Osteocyte (in vitro differentiated cells): Measurements from ENCODE around the gene GATD1. TPM values are rescaled to one million over a fixed set of nuclear protein-coding genes. Genes with fewer than 3 reads are reported as not detected.

ENCODE experiments used
- DNase-seq: peaks from one replicate; pipeline ENCODE4 v3.0.0; 2021; ENCODE audit warnings: mixed read lengths; ENCODE audit not compliant: unreplicated experiment; ENCODE audit errors: extremely low spot score
- H3K27ac Mint-ChIP-seq: one replicate; pipeline ENCODE4 v1.8.0; 2021; ENCODE audit warnings: mild to moderate bottlenecking, mixed read lengths; ENCODE audit not compliant: unreplicated experiment
- H3K27me3 Mint-ChIP-seq: one replicate; pipeline ENCODE4 v1.8.0; 2021; ENCODE audit warnings: mixed read lengths; ENCODE audit not compliant: unreplicated experiment
- H3K36me3 Mint-ChIP-seq: one replicate; pipeline ENCODE4 v1.8.0; 2021; ENCODE audit warnings: mixed read lengths; ENCODE audit not compliant: unreplicated experiment
- H3K4me1 Mint-ChIP-seq: one replicate; pipeline ENCODE4 v1.8.0; 2021; ENCODE audit warnings: mixed read lengths; ENCODE audit not compliant: unreplicated experiment
- H3K4me3 Mint-ChIP-seq: one replicate; pipeline ENCODE4 v1.8.0; 2021; ENCODE audit warnings: mild to moderate bottlenecking, moderate library complexity, mixed read lengths; ENCODE audit not compliant: unreplicated experiment
- H3K9me3 Mint-ChIP-seq: one replicate; pipeline ENCODE4 v1.8.0; 2021; ENCODE audit warnings: mixed read lengths; ENCODE audit not compliant: unreplicated experiment
- total RNA-seq: library from RNA; stranded (reverse); gene quantifications from 2 replicates; pipeline ENCODE4 v1.2.1, GENCODE V29; 2021
- TF ChIP-seq, protein P1 (sequence below): fragments of 200-600 bp; sonication (generic); IDR thresholded peaks from 2 replicates; pipeline ENCODE4 v1.5.0; 2021; ENCODE audit warnings: antibody characterized with exemption, mild to moderate bottlenecking, moderate library complexity

Gene GATD1
- total RNA-seq, 1 donor from 2014 or later: 79.1 TPM

GRCh38 chr11:790721-791564 lies 13.7 kb upstream of the GATD1 start:
- H3K36me3 Mint-ChIP-seq: no peaks in the 10 kb centered on the region
- DNase-seq: no peak

GRCh38 chr11:789943-790342 lies 12.7 kb upstream of the GATD1 start, which contains the start of gene CEND1:
Gene CEND1 (minus strand): TSS chr11:790090. CDS start chr11:788576, 1,514 bp downstream.
- Mint-ChIP-seq H3K4me3 (no peak within 1 kb of the TSS), H3K27me3 (no peaks in the 10 kb centered on the region), H3K27ac (peak within 1 kb of the TSS; percentile 7), H3K4me1 (peaks cover 3% of the 10 kb centered on the region), H3K36me3 (no peaks in the 10 kb centered on the region), H3K9me3 (no peaks in the 10 kb centered on the region)
- TF ChIP-seq, protein P1, sequence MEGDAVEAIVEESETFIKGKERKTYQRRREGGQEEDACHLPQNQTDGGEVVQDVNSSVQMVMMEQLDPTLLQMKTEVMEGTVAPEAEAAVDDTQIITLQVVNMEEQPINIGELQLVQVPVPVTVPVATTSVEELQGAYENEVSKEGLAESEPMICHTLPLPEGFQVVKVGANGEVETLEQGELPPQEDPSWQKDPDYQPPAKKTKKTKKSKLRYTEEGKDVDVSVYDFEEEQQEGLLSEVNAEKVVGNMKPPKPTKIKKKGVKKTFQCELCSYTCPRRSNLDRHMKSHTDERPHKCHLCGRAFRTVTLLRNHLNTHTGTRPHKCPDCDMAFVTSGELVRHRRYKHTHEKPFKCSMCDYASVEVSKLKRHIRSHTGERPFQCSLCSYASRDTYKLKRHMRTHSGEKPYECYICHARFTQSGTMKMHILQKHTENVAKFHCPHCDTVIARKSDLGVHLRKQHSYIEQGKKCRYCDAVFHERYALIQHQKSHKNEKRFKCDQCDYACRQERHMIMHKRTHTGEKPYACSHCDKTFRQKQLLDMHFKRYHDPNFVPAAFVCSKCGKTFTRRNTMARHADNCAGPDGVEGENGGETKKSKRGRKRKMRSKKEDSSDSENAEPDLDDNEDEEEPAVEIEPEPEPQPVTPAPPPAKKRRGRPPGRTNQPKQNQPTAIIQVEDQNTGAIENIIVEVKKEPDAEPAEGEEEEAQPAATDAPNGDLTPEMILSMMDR: no peak
- DNase-seq: peak; percentile 83

More at GRCh38 chr11:790721-791564, 13.7 kb upstream of the GATD1 start:
- TF ChIP-seq, protein P1: no peak
- Mint-ChIP-seq H3K4me1 (peaks cover 9% of the 10 kb centered on the region), H3K9me3 (no peaks in the 10 kb centered on the region), H3K27ac (peak overlapping the region; percentile 7), H3K27me3 (no peaks in the 10 kb centered on the region), H3K4me3 (no peak overlapping the region)

GRCh38 chr11:788953-789940 lies 12.0 kb upstream of the GATD1 start:
- TF ChIP-seq, protein P1: no peak
- Mint-ChIP-seq H3K27me3 (no peaks in the 10 kb centered on the region), H3K36me3 (no peaks in the 10 kb centered on the region), H3K4me1 (peaks cover 3% of the 10 kb centered on the region), H3K27ac (no peak overlapping the region), H3K4me3 (no peak overlapping the region), H3K9me3 (no peaks in the 10 kb centered on the region)
- no peak for DNase-seq

DNA sequence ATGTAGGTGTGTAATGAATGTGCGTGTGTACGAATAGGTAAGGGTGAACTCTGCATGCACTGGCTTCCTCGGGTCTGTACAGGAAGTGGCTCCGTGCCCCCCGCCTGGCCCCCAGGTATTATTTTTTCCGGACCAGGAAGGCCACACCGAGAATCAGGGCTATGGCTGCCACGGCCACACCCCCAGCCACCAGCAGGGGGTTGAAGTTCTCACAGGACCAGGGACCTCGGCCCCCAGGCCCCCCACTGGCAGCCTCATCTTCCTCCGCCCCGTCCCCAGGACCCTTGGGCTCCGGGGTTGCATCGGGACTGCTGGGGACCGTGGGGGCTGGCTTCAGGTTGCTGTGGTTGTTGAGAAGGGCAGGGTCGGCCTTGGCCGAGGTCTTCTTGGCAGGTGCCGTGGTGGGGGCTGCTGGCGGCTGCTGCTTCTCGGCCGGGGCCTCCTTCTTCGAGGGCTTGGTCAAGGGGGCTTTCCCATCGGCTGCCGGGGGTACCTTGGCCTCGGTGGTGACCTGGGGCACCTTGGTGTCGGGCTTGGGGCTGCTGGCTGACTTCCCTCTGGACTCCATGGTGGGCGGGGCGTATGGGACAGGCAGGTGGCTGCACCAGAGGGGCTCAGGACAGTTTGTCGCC lies 10.8 kb upstream of the GATD1 start:
- Mint-ChIP-seq H3K36me3 (peaks cover 3% of the 10 kb centered on the region), H3K9me3 (no peaks in the 10 kb centered on the region), H3K27ac (no peak overlapping the region), H3K4me3 (no peak overlapping the region), H3K27me3 (no peaks in the 10 kb centered on the region), H3K4me1 (peaks cover 12% of the 10 kb centered on the region)
- DNase-seq: no peak
- TF ChIP-seq, protein P1: no peak
